Ramos (cell line): ENCODE measurements around the gene TMEM164.

Experiments
- in situ Hi-C: fragments of 300-500 bp; cut with MboI; formaldehyde crosslinking; loops from one replicate; pipeline ENCODE4 v1.14.3; 2022; ENCODE audit warnings: low sequenced_read_pairs; ENCODE audit not compliant: unreplicated experiment

TMEM164 gene

GRCh38 chrX:110182865-110183264, 180.0 kb downstream of the TMEM164 start:
- in situ Hi-C loops: no loop called here

GRCh38 chrX:110183314-110183713, 180.4 kb downstream of the TMEM164 start:
- in situ Hi-C loops: no loop called here

- in situ Hi-C loops: no loop called here
Measured at GRCh38 chrX:110188701-110189558, 186.0 kb downstream of the TMEM164 start.

GRCh38 chrX:110192516-110192915, 189.6 kb downstream of the TMEM164 start:
- in situ Hi-C loops: no loop called here

GRCh38 chrX:110194977-110195376, 192.1 kb downstream of the TMEM164 start:
- in situ Hi-C loops: no loop called here

- in situ Hi-C loops: no loop called here
Measured at GRCh38 chrX:110201799-110202198, 198.9 kb downstream of the TMEM164 start.

GRCh38 chrX:110204986-110205385, 202.1 kb downstream of the TMEM164 start:
- in situ Hi-C loops: no loop called here

- in situ Hi-C loops: no loop called here
Measured at GRCh38 chrX:110208092-110208491, 205.2 kb downstream of the TMEM164 start.

- in situ Hi-C loops: no loop called here
Measured at GRCh38 chrX:110210417-110211139, 207.7 kb downstream of the TMEM164 start.

GRCh38 chrX:110211340-110211739, 208.4 kb downstream of the TMEM164 start:
- in situ Hi-C loops: no loop called here

- in situ Hi-C loops: no loop called here
Measured at GRCh38 chrX:110212299-110212698, 209.4 kb downstream of the TMEM164 start.

- in situ Hi-C loops: no loop called here
Measured at GRCh38 chrX:110213183-110213582, 210.3 kb downstream of the TMEM164 start.

- in situ Hi-C loops: no loop called here
Measured at GRCh38 chrX:110214684-110215083, 211.8 kb downstream of the TMEM164 start.

GRCh38 chrX:110215411-110215810, 212.5 kb downstream of the TMEM164 start:
- in situ Hi-C loops: no loop called here

GRCh38 chrX:110216027-110216426, 213.1 kb downstream of the TMEM164 start:
- in situ Hi-C loops: no loop called here

GRCh38 chrX:110218591-110218990, 215.7 kb downstream of the TMEM164 start:
- in situ Hi-C loops: no loop called here

GRCh38 chrX:110219920-110220319, 217.0 kb downstream of the TMEM164 start:
- in situ Hi-C loops: no loop called here

- in situ Hi-C loops: no loop called here
Measured at GRCh38 chrX:110222497-110223257, 219.8 kb downstream of the TMEM164 start.

GRCh38 chrX:110224926-110225617, 222.2 kb downstream of the TMEM164 start:
- in situ Hi-C loops: no loop called here

- in situ Hi-C loops: no loop called here
Measured at GRCh38 chrX:110226931-110227330, 224.0 kb downstream of the TMEM164 start.
